Retinal pigment epithelial cell (primary cell): ENCODE measurements around the gene NSMCE3.
"Not testable (repeated sequence)": the region's sequence is repeated elsewhere in the genome, so short reads cannot be mapped to it uniquely, and the experiment has no call there.

ENCODE experiments used
- DNase-seq: peaks from one replicate; pipeline ENCODE4 v3.0.0-alpha.2; 2010; ENCODE audit warnings: low read depth
- H3K4me3 ChIP-seq: 2 replicates; pipeline ENCODE4 v1.5.1; 2011; ENCODE audit warnings: mild to moderate bottlenecking, low read length, control low read depth, moderate library complexity
- CTCF ChIP-seq: conservative IDR thresholded peaks from 2 replicates; pipeline ENCODE4 v1.5.1; 2011; ENCODE audit warnings: low read depth, low read length, control low read depth, inconsistent platforms

NSMCE3 gene

GRCh38 chr15:29239395-29239794 is 30.2 kb downstream of the NSMCE3 start:
- no peak for TF ChIP-seq CTCF
- H3K4me3 ChIP-seq: no peak overlapping the region
- no peak for DNase-seq

GRCh38 chr15:29233566-29233965 is 36.1 kb downstream of the NSMCE3 start:
- no peak for TF ChIP-seq CTCF
- DNase-seq: no peak

GRCh38 chr15:29226436-29227208 is 43.0 kb downstream of the NSMCE3 start:
- no peak for TF ChIP-seq CTCF
- no peak overlapping the region for H3K4me3 ChIP-seq
- DNase-seq: no peak

More at GRCh38 chr15:29233566-29233965, 36.1 kb downstream of the NSMCE3 start:
- H3K4me3 ChIP-seq: no peak overlapping the region

- H3K4me3 ChIP-seq: no peak overlapping the region
- DNase-seq: no peak
- TF ChIP-seq CTCF: no peak
Observed at GRCh38 chr15:29225534-29226234, 43.9 kb downstream of the NSMCE3 start.

GRCh38 chr15:29224987-29225363 is 44.6 kb downstream of the NSMCE3 start:
- not testable (repeated sequence) for H3K4me3 ChIP-seq, DNase-seq

GRCh38 chr15:29224235-29224986 is 45.2 kb downstream of the NSMCE3 start:
- DNase-seq, H3K4me3 ChIP-seq: not testable (repeated sequence)

- TF ChIP-seq CTCF: no peak
- no peak overlapping the region for H3K4me3 ChIP-seq
- DNase-seq: no peak
Observed at GRCh38 chr15:29223640-29224039, 46.0 kb downstream of the NSMCE3 start.
